GM12865 (cell line): ENCODE data around the gene PTGER3.
"Not testable (repeated sequence)": the region's sequence is repeated elsewhere in the genome, so short reads cannot be mapped to it uniquely, and the experiment has no call there.

Experiments used
- DNase-seq: peaks from one replicate; pipeline ENCODE4 v3.0.0; 2010; ENCODE audit warnings: low read depth
- H3K4me3 ChIP-seq: 2 replicates; pipeline ENCODE4 v1.5.1; 2011; ENCODE audit warnings: mild to moderate bottlenecking, low read depth, low read length, control low read depth
- TF ChIP-seq, protein P1 (sequence below): IDR thresholded peaks from 2 replicates; pipeline ENCODE4 v1.5.1; 2011; ENCODE audit warnings: low read length, control low read depth, low read depth, inconsistent platforms; ENCODE audit not compliant: insufficient read depth; ENCODE audit errors: missing control alignments

PTGER3 gene

DNA sequence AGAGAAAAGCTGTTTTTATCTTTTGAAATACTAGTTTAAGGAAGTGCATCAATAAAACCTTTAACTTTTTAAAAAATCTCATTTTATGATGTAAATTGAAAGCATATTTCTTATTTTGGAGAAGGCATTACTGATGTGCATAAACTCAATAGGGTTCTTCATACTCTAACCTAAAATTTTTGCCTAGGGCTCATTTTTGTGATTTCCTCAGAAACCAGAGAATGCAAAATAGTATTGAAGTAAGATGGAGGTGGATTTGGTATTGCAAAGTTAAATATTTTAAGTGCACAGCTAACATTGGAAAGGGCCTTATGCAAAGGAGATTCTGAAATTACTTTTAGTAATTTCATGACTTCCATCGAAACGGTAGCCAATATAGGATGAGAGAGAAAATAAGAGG lies 101.9 kb downstream of the PTGER3 start:
- no peak for DNase-seq
- no peak overlapping the region for H3K4me3 ChIP-seq
- TF ChIP-seq, protein P1, sequence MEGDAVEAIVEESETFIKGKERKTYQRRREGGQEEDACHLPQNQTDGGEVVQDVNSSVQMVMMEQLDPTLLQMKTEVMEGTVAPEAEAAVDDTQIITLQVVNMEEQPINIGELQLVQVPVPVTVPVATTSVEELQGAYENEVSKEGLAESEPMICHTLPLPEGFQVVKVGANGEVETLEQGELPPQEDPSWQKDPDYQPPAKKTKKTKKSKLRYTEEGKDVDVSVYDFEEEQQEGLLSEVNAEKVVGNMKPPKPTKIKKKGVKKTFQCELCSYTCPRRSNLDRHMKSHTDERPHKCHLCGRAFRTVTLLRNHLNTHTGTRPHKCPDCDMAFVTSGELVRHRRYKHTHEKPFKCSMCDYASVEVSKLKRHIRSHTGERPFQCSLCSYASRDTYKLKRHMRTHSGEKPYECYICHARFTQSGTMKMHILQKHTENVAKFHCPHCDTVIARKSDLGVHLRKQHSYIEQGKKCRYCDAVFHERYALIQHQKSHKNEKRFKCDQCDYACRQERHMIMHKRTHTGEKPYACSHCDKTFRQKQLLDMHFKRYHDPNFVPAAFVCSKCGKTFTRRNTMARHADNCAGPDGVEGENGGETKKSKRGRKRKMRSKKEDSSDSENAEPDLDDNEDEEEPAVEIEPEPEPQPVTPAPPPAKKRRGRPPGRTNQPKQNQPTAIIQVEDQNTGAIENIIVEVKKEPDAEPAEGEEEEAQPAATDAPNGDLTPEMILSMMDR, result no peak

DNA sequence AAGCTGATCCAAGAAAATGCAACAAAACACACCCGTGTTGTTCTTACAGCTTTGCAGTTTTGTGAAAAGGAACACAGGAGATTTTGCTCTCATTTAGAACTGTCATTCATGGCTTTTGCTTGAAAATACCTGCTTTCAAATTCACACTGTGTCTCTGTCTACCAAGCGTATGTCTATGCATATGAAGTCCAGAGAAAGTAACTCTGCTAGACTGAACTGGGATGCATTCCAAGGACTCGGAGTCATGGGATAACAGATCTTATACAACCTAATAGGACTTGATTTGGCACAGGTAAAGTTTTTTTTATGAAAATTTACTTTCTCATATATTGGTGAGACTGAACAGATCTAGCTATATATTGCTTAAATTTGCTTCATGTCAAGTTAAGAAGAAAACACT lies 102.4 kb downstream of the PTGER3 start:
- DNase-seq, result no peak
- TF ChIP-seq, protein P1, result no peak
- no peak overlapping the region for H3K4me3 ChIP-seq

DNA sequence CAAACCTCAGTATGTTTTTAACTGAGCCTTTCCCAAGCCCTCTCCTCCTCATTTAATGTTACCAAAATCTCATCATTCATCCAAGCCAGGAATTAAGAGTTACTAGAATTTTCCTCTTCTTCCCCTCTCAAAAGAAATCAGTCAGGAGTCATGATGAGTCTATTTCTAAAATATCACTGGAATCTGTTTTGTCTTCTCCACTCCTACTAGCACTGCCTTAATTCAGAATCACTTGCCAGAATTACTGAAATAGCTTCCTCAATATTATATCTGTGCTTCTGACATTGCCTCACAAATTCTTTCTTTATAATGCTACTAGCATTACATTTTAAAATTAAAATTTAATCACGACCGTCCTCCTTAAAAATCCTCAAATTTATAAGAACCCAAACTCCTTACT lies 106.1 kb downstream of the PTGER3 start:
- no peak overlapping the region for H3K4me3 ChIP-seq
- TF ChIP-seq, protein P1, result no peak
- DNase-seq, result no peak

DNA sequence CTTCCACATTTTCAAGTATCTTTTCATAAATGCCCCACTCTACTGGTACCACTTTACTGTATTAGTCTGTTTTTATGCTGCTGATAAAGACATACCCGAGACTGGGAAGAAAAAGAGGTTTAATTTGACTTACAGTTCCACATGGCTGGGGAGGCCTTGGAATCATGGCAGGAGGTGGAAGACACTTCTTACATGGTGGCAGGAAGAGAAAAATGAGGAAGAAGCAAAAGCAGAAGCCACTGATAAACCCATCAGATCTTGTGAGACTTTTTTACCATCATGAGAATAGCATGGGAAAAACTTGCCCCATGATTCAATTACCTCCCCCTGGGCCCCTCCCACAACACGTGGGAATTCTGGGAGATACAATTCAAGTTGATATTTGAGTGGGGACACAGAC lies 107.2 kb downstream of the PTGER3 start:
- not testable (repeated sequence) for DNase-seq

DNA sequence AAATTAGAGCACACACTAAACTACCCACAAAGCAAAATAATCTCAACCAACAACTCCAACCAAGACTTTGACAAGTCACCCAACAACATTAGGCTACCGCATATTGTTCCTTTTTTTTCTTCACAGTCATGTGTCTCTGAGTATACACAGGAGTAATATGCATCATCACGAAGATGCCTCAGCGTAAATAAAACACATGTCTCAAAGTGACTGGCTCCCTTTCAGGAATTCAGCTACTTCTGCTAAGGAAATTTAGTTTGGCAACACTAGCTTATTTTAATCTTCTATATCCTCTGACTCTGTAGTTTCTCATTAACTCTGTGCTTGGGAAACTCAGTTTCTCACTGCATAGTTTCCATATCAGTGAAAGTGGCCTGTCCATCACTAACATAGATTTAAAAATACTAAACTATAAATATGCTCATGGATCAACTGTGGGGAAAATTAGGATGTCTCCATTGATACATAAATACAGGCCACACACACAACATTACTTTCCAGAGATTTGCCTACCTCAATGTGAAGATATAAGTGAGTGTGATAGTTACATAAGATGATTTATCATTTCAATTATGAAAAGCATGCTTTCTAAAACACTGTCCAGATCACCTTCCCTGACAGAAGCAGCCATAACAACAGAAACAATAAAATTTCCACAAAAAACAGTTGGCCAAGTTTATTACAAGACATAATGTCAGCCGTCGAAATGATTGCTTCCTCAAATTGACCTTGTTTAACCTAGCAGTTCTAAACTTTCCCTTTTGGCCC lies 113.2 kb downstream of the PTGER3 start:
- TF ChIP-seq, protein P1, result no peak
- no peak overlapping the region for H3K4me3 ChIP-seq
- DNase-seq, result no peak

More for the DNA sequence above, 107.2 kb downstream of the PTGER3 start:
- H3K4me3 ChIP-seq, result not testable (repeated sequence)

DNA sequence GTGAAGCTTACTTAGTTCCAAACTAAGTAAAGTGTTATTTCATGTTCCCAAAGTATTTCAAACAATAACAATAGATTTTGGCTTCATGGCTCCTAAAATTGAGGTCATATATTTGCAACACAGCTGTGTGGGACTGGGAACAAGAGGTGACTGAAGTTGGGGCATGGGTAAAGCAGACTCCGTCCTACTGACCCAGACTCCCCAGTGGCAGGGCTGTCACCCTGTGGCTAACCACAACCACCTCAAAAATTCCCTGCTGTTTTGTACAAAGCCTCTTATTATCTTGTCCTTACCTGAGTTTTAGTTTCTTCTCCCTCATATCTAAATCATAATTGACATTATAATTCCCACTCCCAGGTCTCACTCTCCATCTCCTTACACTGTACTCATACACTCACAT lies 117.6 kb downstream of the PTGER3 start:
- no peak for DNase-seq
- no peak overlapping the region for H3K4me3 ChIP-seq
- TF ChIP-seq, protein P1, result no peak

DNA sequence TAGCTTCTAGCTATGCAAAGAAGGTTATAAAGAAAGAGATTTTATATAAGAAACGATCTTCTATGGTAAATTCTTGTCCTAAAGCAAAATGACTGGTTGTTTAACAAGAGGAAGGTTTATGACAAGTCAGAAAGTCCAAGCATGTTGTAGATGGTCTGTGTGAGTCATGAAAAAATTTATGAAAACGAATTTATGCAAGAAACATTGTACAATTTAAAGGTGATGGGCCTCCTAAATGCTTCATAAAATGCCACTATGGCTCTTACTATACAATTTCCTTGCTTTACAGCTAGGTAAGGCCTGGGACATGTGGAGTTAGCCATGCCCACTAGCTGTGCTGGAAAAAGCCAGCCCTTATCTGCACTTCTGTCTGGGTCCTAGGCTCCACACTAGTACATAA lies 125.4 kb downstream of the PTGER3 start:
- no peak overlapping the region for H3K4me3 ChIP-seq
- no peak for DNase-seq
- TF ChIP-seq, protein P1, result no peak
